PFSK-1 (cell line): ENCODE measurements around the gene CPSF3.

ENCODE experiments used
- FOXP2 ChIP-seq: optimal IDR thresholded peaks from 2 replicates; pipeline ENCODE3; 2011; ENCODE audit warnings: borderline replicate concordance, control low read depth, inconsistent platforms; ENCODE audit not compliant: insufficient read depth; ENCODE audit errors: extremely low read length, extremely low read depth
- POLR2AphosphoS5 ChIP-seq: IDR thresholded peaks from 2 replicates; pipeline ENCODE4 v1.6.1; 2012; ENCODE audit warnings: low read depth, mild to moderate bottlenecking, control low read depth, low read length, moderate library complexity
- REST ChIP-seq, 2 experiments: IDR thresholded peaks; 2 replicates each; pipeline versions ENCODE4 v1.6.1 to v1.8.0; 2011 to 2012; ENCODE audit warnings: low read depth in 2 of 2, low read length in 2 of 2, control low read depth in 1 of 2, inconsistent platforms in 1 of 2, mild to moderate bottlenecking in 1 of 2, moderate library complexity in 1 of 2; ENCODE audit not compliant: insufficient read depth in 1 of 2
- SIN3A ChIP-seq: IDR thresholded peaks from 2 replicates; pipeline ENCODE4 v1.6.1; 2012; ENCODE audit warnings: mild to moderate bottlenecking, low read length, moderate library complexity, borderline replicate concordance; ENCODE audit not compliant: insufficient read depth
- TAF1 ChIP-seq: IDR thresholded peaks from 2 replicates; pipeline ENCODE4 v1.6.1; 2012; ENCODE audit warnings: low read length, control low read depth, borderline replicate concordance; ENCODE audit not compliant: insufficient read depth

Gene CPSF3

GRCh38 chr2:9416267-9416961, 7.0 kb upstream of the CPSF3 start:
- no peak for TF ChIP-seq TAF1
- no peak for TF ChIP-seq FOXP2
- TF ChIP-seq SIN3A: no peak
- TF ChIP-seq POLR2AphosphoS5: no peak
- no peak for TF ChIP-seq REST (IDR thresholded peaks at IDR 0.05; ENCODE audit: insufficient read depth in 1 of 2, low read depth in 2 of 2, low read length in 2 of 2)

- TF ChIP-seq SIN3A (no peak), FOXP2 (no peak), REST (IDR thresholded peaks at IDR 0.05; ENCODE audit: insufficient read depth in 1 of 2, low read depth in 2 of 2, low read length in 2 of 2) (no peak), TAF1 (no peak), POLR2AphosphoS5 (no peak)
Measured at GRCh38 chr2:9416962-9417316, 6.5 kb upstream of the CPSF3 start.

DNA sequence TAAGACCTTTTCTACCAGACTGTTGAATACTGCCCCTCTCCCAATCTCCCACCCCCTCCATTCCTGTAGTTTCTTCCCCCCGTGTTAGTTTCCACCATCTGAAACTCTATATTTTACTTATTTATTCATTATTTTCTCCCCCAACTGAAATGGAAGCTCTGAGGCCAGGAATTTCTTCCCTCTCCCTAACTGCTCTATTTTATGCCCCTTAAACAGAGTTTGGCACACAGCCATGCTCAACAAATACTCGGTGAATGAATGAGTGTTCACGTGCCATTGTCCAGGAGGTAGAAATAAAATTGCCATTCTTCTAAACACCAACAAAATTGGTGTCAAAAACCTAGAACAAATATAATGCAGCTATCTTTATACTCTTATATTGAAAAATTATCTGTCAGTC, 5.7 kb upstream of the CPSF3 start:
- no peak for TF ChIP-seq POLR2AphosphoS5
- TF ChIP-seq SIN3A: no peak
- TF ChIP-seq TAF1: no peak
- TF ChIP-seq REST (IDR thresholded peaks at IDR 0.05; ENCODE audit: insufficient read depth in 1 of 2, low read depth in 2 of 2, low read length in 2 of 2): no peak
- no peak for TF ChIP-seq FOXP2

DNA sequence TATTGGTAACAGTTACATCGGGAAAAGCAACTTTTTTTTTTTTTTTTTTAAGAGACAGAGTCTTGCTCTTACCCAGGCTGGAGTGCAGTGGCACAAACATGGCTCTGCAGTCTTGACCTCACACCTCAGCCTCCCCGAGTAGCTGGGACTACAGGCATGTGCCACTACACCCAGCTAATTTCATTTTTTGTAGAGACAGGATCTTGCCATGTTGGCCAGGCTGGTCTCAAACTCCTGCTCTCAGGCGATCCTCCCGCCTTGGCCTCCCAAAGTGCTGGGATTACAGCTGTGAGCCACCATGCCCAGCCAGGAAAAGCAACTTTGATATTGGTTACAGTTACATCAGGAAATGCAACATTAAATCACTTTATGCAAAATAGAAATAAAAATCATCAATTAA, 4.7 kb upstream of the CPSF3 start:
- TF ChIP-seq REST (IDR thresholded peaks at IDR 0.05; ENCODE audit: insufficient read depth in 1 of 2, low read depth in 2 of 2, low read length in 2 of 2) (no peak), SIN3A (no peak), TAF1 (no peak), POLR2AphosphoS5 (no peak), FOXP2 (no peak)

- TF ChIP-seq TAF1 (no peak), REST (IDR thresholded peaks at IDR 0.05; ENCODE audit: insufficient read depth in 1 of 2, low read depth in 2 of 2, low read length in 2 of 2) (no peak), FOXP2 (no peak), SIN3A (no peak), POLR2AphosphoS5 (no peak)
Measured at GRCh38 chr2:9419541-9419940, 3.9 kb upstream of the CPSF3 start.
